SK-N-MC (cell line): Measurements from ENCODE around the gene BMP2K.

Source experiments
- EZH2 ChIP-seq: fragments of 200-600 bp; sonication (generic); IDR thresholded peaks from one replicate; pipeline ENCODE4 v1.6.1; 2017; ENCODE audit warnings: antibody characterized with exemption
- FOXP2 ChIP-seq: optimal IDR thresholded peaks from 2 replicates; pipeline ENCODE3; 2011; ENCODE audit warnings: mild to moderate bottlenecking, moderate library complexity; ENCODE audit not compliant: insufficient read depth; ENCODE audit errors: extremely low read length, control extremely low read depth
- POLR2AphosphoS5 ChIP-seq: IDR thresholded peaks from 2 replicates; pipeline ENCODE4 v1.6.1; 2012; ENCODE audit warnings: mild to moderate bottlenecking, low read depth, low read length, borderline replicate concordance

- TF ChIP-seq POLR2AphosphoS5 (no peak), EZH2 (no peak), FOXP2 (no peak)
Observed at GRCh38 chr4:78777576-78777940, 1.4 kb downstream of the BMP2K start.
